K562 (cell line): ENCODE data around the gene PTPRB. TPM values are rescaled to one million over a fixed set of nuclear protein-coding genes. Genes with fewer than 3 reads are reported as not detected.

Source experiments
- CBX5 ChIP-seq: IDR thresholded peaks from 2 replicates; pipeline ENCODE4 v1.6.1; 2014; ENCODE audit warnings: low read depth, borderline replicate concordance
- CREB5 ChIP-seq: fragments of 250-450 bp; sonication (Bioruptor Pico); IDR thresholded peaks from 2 replicates; pipeline ENCODE4 v1.5.0; 2020; ENCODE audit warnings: mild to moderate bottlenecking
- FOXM1 ChIP-seq, 2 experiments: fragments of 450-650 bp in 1 of 2; sonication (generic) in 1 of 2; formaldehyde crosslinking in 1 of 2; IDR thresholded peaks; 2 replicates each; pipeline versions ENCODE4 v1.6.1 to v1.9.0; 2017 to 2022; ENCODE audit warnings: low read depth in 2 of 2, mild to moderate bottlenecking in 2 of 2, missing genetic modification reagents in 1 of 2, moderate library complexity in 1 of 2
- MCM7 ChIP-seq, 2 experiments: fragments of 450-650 bp; IDR thresholded peaks; 2 replicates each; pipeline ENCODE4 v1.6.1; 2016 to 2018
- MECOM ChIP-seq: fragments of 250-450 bp; sonication (Bioruptor Pico); IDR thresholded peaks from 2 replicates; pipeline ENCODE4 v1.8.0; 2022; ENCODE audit warnings: inconsistent platforms
- MTA1 ChIP-seq: fragments of 450-650 bp; IDR thresholded peaks from 2 replicates; pipeline ENCODE4 v1.6.1; 2017; ENCODE audit warnings: borderline replicate concordance
- PHB ChIP-seq: fragments of 250-450 bp; sonication (Bioruptor Pico); IDR thresholded peaks from 2 replicates; pipeline ENCODE4 v1.5.0; 2021
- SREBF2 ChIP-seq: sonication (generic); formaldehyde crosslinking; IDR thresholded peaks from 2 replicates; pipeline ENCODE4 v1.4.0; 2020; ENCODE audit warnings: mild to moderate bottlenecking, missing genetic modification reagents
- TSC22D4 ChIP-seq: fragments of 450-650 bp; IDR thresholded peaks from 2 replicates; pipeline ENCODE4 v1.6.1; 2016; ENCODE audit warnings: missing genetic modification characterization, missing biosample characterization, control low read depth
- ZBTB9 ChIP-seq: fragments of 450-650 bp; formaldehyde crosslinking; IDR thresholded peaks from 2 replicates; pipeline ENCODE4 v1.4.0; 2020; ENCODE audit warnings: mild to moderate bottlenecking, moderate library complexity
- ZFPM2 ChIP-seq: fragments of 250-450 bp; sonication (Bioruptor Pico); IDR thresholded peaks from 2 replicates; pipeline ENCODE4 v1.5.1; 2022; ENCODE audit warnings: mild to moderate bottlenecking
- ZNF589 ChIP-seq: fragments of 200-800 bp; sonication (Bioruptor generic); IDR thresholded peaks from 2 replicates; pipeline ENCODE4 v1.6.1; 2016; ENCODE audit warnings: low read depth, missing genetic modification characterization, missing compliant biosample characterization
- polyA plus RNA-seq, 8 experiments: library from polyadenylated mRNA; depleted of rRNA in 4 of 8; stranded (reverse) in 5 of 8; unstranded in 3 of 8; fragments of >200 nt; fragmentation: Nextera tagmentation in 2 of 8; fragmentation: Illumina TruSeq in 1 of 8; extraction: Ambion mirVana in 2 of 8; extraction: Trizol in 1 of 8; gene quantifications; 2 replicates each; pipeline versions ENCODE4 v1.2.1 to v1.2.3, GENCODE V29; 2011 to 2014; ENCODE audit warnings: inconsistent platforms in 1 of 8, missing spikeins in 1 of 8
- total RNA-seq, 7 experiments: library from RNA; depleted of rRNA in 6 of 7; stranded (reverse); fragments of >200 nt in 6 of 7; fragmentation: Illumina TruSeq in 2 of 7; extraction: Trizol in 2 of 7; gene quantifications; 2 replicates each; pipeline versions ENCODE4 v1.2.1 to v1.2.3, GENCODE V29; 2011 to 2021; ENCODE audit warnings: low replicate concordance in 1 of 7
- TF ChIP-seq, protein P1 (sequence below), 2 experiments: IDR thresholded peaks in 1 of 2; conservative IDR thresholded peaks in 1 of 2; 2 replicates each; pipeline ENCODE4 v1.6.1; 2016; ENCODE audit warnings: low read depth in 2 of 2, mild to moderate bottlenecking in 1 of 2, missing compliant biosample characterization in 1 of 2, missing genetic modification characterization in 1 of 2, moderate library complexity in 1 of 2
- TF ChIP-seq, protein P2 (sequence below): IDR thresholded peaks from 2 replicates; pipeline ENCODE4 v1.6.1; 2012; ENCODE audit warnings: low read depth, low read length, improper control_type of control experiment, borderline replicate concordance
- TF ChIP-seq, protein P3 (sequence below): IDR thresholded peaks from 3 replicates; pipeline ENCODE4 v1.6.1; 2011; ENCODE audit warnings: borderline replicate concordance, mild to moderate bottlenecking, moderate library complexity; ENCODE audit not compliant: insufficient read length; ENCODE audit errors: extremely low read depth
- TF ChIP-seq, protein P4 (sequence below): sonication (generic); formaldehyde crosslinking; IDR thresholded peaks from 2 replicates; pipeline ENCODE4 v1.8.0; 2022; ENCODE audit warnings: mild to moderate bottlenecking, missing genetic modification reagents

The PTPRB gene
- total and polyA plus RNA-seq, 9 of the 15 experiments (the other 6 are each of a cell fraction or from before 2014, with no cell fraction given): 0.46 to 5.9 (median 3.1) TPM

- TF ChIP-seq, protein P1, sequence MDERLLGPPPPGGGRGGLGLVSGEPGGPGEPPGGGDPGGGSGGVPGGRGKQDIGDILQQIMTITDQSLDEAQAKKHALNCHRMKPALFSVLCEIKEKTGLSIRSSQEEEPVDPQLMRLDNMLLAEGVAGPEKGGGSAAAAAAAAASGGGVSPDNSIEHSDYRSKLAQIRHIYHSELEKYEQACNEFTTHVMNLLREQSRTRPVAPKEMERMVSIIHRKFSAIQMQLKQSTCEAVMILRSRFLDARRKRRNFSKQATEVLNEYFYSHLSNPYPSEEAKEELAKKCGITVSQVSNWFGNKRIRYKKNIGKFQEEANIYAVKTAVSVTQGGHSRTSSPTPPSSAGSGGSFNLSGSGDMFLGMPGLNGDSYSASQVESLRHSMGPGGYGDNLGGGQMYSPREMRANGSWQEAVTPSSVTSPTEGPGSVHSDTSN (CRISPR knock-in tag; IDR thresholded peaks at IDR 0.05; ENCODE audit: low read depth): no peak
- TF ChIP-seq, protein P1 (tag; conservative IDR thresholded peaks at IDR 0.05; ENCODE audit: low read depth): no peak
- TF ChIP-seq MTA1: no peak
- no peak for TF ChIP-seq ZFPM2 (CRISPR knock-in tag)
- TF ChIP-seq ZBTB9 (CRISPR knock-in tag): peak; percentile 82; the same call in 1 of the 2 replicates
- TF ChIP-seq TSC22D4 (tag): no peak
- TF ChIP-seq MCM7 (IDR thresholded peaks at IDR 0.05): no peak
- TF ChIP-seq, protein P2, sequence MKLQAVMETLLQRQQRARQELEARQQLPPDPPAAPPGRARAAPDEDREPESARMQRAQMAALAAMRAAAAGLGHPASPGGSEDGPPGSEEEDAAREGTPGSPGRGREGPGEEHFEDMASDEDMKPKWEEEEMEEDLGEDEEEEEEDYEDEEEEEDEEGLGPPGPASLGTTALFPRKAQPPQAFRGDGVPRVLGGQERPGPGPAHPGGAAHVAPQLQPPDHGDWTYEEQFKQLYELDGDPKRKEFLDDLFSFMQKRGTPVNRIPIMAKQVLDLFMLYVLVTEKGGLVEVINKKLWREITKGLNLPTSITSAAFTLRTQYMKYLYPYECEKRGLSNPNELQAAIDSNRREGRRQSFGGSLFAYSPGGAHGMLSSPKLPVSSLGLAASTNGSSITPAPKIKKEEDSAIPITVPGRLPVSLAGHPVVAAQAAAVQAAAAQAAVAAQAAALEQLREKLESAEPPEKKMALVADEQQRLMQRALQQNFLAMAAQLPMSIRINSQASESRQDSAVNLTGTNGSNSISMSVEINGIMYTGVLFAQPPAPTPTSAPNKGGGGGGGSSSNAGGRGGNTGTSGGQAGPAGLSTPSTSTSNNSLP: peak; percentile 64; the same call in 1 of the 2 replicates
- peak; percentile 74 for TF ChIP-seq MECOM (CRISPR knock-in tag)
- no peak for TF ChIP-seq FOXM1 (IDR thresholded peaks at IDR 0.05; ENCODE audit: low read depth)
- no peak for TF ChIP-seq FOXM1 (CRISPR knock-in tag; IDR thresholded peaks at IDR 0.05; ENCODE audit: low read depth)
- no peak for TF ChIP-seq CREB5 (CRISPR knock-in tag)
- TF ChIP-seq PHB (CRISPR knock-in tag): no peak
- TF ChIP-seq ZNF589 (CRISPR knock-in tag): peak; percentile 60; the same call in 1 of the 2 replicates
- TF ChIP-seq, protein P3, sequence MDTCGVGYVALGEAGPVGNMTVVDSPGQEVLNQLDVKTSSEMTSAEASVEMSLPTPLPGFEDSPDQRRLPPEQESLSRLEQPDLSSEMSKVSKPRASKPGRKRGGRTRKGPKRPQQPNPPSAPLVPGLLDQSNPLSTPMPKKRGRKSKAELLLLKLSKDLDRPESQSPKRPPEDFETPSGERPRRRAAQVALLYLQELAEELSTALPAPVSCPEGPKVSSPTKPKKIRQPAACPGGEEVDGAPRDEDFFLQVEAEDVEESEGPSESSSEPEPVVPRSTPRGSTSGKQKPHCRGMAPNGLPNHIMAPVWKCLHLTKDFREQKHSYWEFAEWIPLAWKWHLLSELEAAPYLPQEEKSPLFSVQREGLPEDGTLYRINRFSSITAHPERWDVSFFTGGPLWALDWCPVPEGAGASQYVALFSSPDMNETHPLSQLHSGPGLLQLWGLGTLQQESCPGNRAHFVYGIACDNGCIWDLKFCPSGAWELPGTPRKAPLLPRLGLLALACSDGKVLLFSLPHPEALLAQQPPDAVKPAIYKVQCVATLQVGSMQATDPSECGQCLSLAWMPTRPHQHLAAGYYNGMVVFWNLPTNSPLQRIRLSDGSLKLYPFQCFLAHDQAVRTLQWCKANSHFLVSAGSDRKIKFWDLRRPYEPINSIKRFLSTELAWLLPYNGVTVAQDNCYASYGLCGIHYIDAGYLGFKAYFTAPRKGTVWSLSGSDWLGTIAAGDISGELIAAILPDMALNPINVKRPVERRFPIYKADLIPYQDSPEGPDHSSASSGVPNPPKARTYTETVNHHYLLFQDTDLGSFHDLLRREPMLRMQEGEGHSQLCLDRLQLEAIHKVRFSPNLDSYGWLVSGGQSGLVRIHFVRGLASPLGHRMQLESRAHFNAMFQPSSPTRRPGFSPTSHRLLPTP: no peak
- TF ChIP-seq CBX5: 0 out of 2 replicates have a peak, but pooled peaks have one; percentile 26
- no peak for TF ChIP-seq SREBF2 (CRISPR knock-in tag)
- TF ChIP-seq, protein P4, sequence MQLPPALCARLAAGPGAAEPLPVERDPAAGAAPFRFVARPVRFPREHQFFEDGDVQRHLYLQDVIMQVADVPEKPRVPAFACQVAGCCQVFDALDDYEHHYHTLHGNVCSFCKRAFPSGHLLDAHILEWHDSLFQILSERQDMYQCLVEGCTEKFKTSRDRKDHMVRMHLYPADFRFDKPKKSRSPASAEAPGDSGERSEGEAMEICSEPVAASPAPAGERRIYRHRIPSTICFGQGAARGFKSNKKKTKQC (CRISPR knock-in tag): no peak
Measured at GRCh38 chr12:70660620-70661219, 23.5 kb upstream of the PTPRB start (continued).
